GM10266 (cell line): ENCODE measurements around the gene FAM199X.

Experiments
- DNase-seq: peaks from one replicate; pipeline ENCODE4 v3.0.0; 2012; ENCODE audit errors: extremely low spot score
- CTCF ChIP-seq: IDR thresholded peaks from 2 replicates; pipeline ENCODE4 v1.5.1; 2012; ENCODE audit warnings: mild to moderate bottlenecking, low read depth; ENCODE audit not compliant: control insufficient read depth, insufficient read depth; ENCODE audit errors: missing control alignments

Gene FAM199X

GRCh38 chrX:104165894-104166734, at the start of gene FAM199X:
Gene FAM199X, plus strand, starts transcription at chrX:104166453. Its CDS starts 333 bp downstream, at chrX:104166786.
- TF ChIP-seq CTCF = peak; percentile 62
- peak; percentile 88 for DNase-seq

GRCh38 chrX:104117759-104118158, 48.5 kb upstream of the FAM199X start:
- TF ChIP-seq CTCF = no peak

GRCh38 chrX:104118765-104119164, 47.5 kb upstream of the FAM199X start:
- DNase-seq = no peak
- no peak for TF ChIP-seq CTCF

More at GRCh38 chrX:104117759-104118158, 48.5 kb upstream of the FAM199X start:
- DNase-seq = no peak

- TF ChIP-seq CTCF = no peak
Observed at GRCh38 chrX:104122829-104123228, 43.4 kb upstream of the FAM199X start.

GRCh38 chrX:104126856-104127255, 39.4 kb upstream of the FAM199X start:
- no peak for DNase-seq
- TF ChIP-seq CTCF = no peak

More at GRCh38 chrX:104122829-104123228, 43.4 kb upstream of the FAM199X start:
- no peak for DNase-seq

- TF ChIP-seq CTCF = no peak
- no peak for DNase-seq
Observed at GRCh38 chrX:104130808-104131207, 35.4 kb upstream of the FAM199X start.

GRCh38 chrX:104134583-104135261, 31.5 kb upstream of the FAM199X start:
- DNase-seq = no peak

More at GRCh38 chrX:104134583-104135261, 31.5 kb upstream of the FAM199X start:
- TF ChIP-seq CTCF = no peak
